ENCODE results near the gene COL23A1.

GRCh38 chr5:178466342-178466741, 123.9 kb downstream of the COL23A1 start:
- TF ChIP-seq BCL11A (tag by site-specific recombination; IDR thresholded peaks at IDR 0.05; ENCODE audit: low read depth) (no peak), RBAK (tag by site-specific recombination; IDR thresholded peaks at IDR 0.05) (no peak), SP2 (tag by site-specific recombination; IDR thresholded peaks at IDR 0.05) (no peak)

Measured in HEK293 (cell line).